Measurements from ENCODE around the gene PCDH9. TPM values are rescaled to one million over a fixed set of nuclear protein-coding genes. Genes with fewer than 3 reads are reported as not detected.

PCDH9 gene
- total and polyA plus RNA-seq, 2 of the 13 experiments (the other 11 are each of a cell fraction or from before 2014, with no cell fraction given): 0.09 TPM; not detected in 1

- Histone ChIP-seq H3K4me3 (replicated peaks in 1 of 3; ENCODE audit: insufficient read depth in 1 of 3, low read depth in 2 of 3, low read length in 3 of 3) (no peak overlapping the region), H3K27ac (ENCODE audit: extremely low read length, insufficient read depth, low read length) (no peak overlapping the region), H3K9ac (ENCODE audit: insufficient read depth, low read depth, low read length) (no peak overlapping the region), H2AFZ (ENCODE audit: low read length) (no peak overlapping the region), H3K79me2 (ENCODE audit: insufficient read depth, low read length) (no peaks in the 10 kb centered on the region), H3K36me3 (replicated peaks in 1 of 2; ENCODE audit: control insufficient read depth in 1 of 2, insufficient read depth in 2 of 2, low read length in 2 of 2) (no peaks in the 10 kb centered on the region), H3K9me3 (ENCODE audit: low read length) (no peaks in the 10 kb centered on the region), H4K20me1 (ENCODE audit: insufficient read depth, low read length) (no peaks in the 10 kb centered on the region), H3K4me1 (ENCODE audit: insufficient read depth, low read length) (no peaks in the 10 kb centered on the region), H3K27me3 (ENCODE audit: control insufficient read depth in 1 of 2, insufficient read depth in 2 of 2, low read length in 2 of 2) (no peaks in the 10 kb centered on the region), H3K4me2 (ENCODE audit: low read depth, low read length) (no peak overlapping the region)
- ATAC-seq: no peak
- FAIRE-seq: no peak
- ChIA-PET CTCF (ENCODE audit: low intra/inter-chr PET ratio, low total read pairs) (no interaction called here), POLR2A (no interaction called here)
- in situ Hi-C loops (cut with HindIII; ENCODE audit: extremely low pct_ligation_motif_present, low pct_unique_long_range_greater_than_20kb): no loop called here
- BruUV-seq (replicated peaks): no TSS peak
- intact Hi-C loops (cut with micrococcal nuclease; ENCODE audit: unreplicated experiment): no loop called here
- DNase-seq (ENCODE audit: low spot score): no peak
- TF ChIP-seq RCOR2 (CRISPR knock-in tag; IDR thresholded peaks at IDR 0.05) (no peak), RARG (CRISPR knock-in tag; IDR thresholded peaks at IDR 0.05; ENCODE audit: low read depth) (no peak)
Measured at GRCh38 chr13:67217880-67218279, 12.3 kb downstream of the PCDH9 start.

- no peak overlapping the region for H3K27ac ChIP-seq (ENCODE audit: extremely low read length, insufficient read depth, low read length)
- no peaks in the 10 kb centered on the region for H3K4me1 ChIP-seq (ENCODE audit: insufficient read depth, low read length)
- no peak overlapping the region for H3K4me3 ChIP-seq (replicated peaks in 1 of 3; ENCODE audit: insufficient read depth in 1 of 3, low read depth in 2 of 3, low read length in 3 of 3)
- no peak overlapping the region for H2AFZ ChIP-seq (ENCODE audit: low read length)
- TF ChIP-seq ZSCAN31 (CRISPR knock-in tag; IDR thresholded peaks at IDR 0.05; ENCODE audit: low read depth) (no peak), NFYC (CRISPR knock-in tag; IDR thresholded peaks at IDR 0.05) (no peak), ZNF160 (CRISPR knock-in tag; IDR thresholded peaks at IDR 0.05) (no peak), RCOR2 (CRISPR knock-in tag; IDR thresholded peaks at IDR 0.05) (no peak), ZMAT5 (CRISPR knock-in tag; IDR thresholded peaks at IDR 0.05; ENCODE audit: borderline replicate concordance, low read depth) (no peak)
- no peaks in the 10 kb centered on the region for H3K9me3 ChIP-seq (ENCODE audit: low read length)
- no TSS peak for BruUV-seq (replicated peaks)
- no peak for FAIRE-seq
- no peak for ATAC-seq
- H4K20me1 ChIP-seq (ENCODE audit: insufficient read depth, low read length): no peaks in the 10 kb centered on the region
- intact Hi-C loops (cut with micrococcal nuclease; ENCODE audit: unreplicated experiment): no loop called here
- DNase-seq (ENCODE audit: low spot score): no peak
- in situ Hi-C loops (cut with HindIII; ENCODE audit: extremely low pct_ligation_motif_present, low pct_unique_long_range_greater_than_20kb): no loop called here
- no peak overlapping the region for H3K9ac ChIP-seq (ENCODE audit: insufficient read depth, low read depth, low read length)
- POLR2A ChIA-PET: no interaction called here
- H3K36me3 ChIP-seq (replicated peaks in 1 of 2; ENCODE audit: control insufficient read depth in 1 of 2, insufficient read depth in 2 of 2, low read length in 2 of 2): no peaks in the 10 kb centered on the region
- CTCF ChIA-PET (ENCODE audit: low intra/inter-chr PET ratio, low total read pairs): no interaction called here
- WGBS (ENCODE audit: low lambda C conversion rate): 1% methylated on average over 4 of the region's 4 CpGs
- no peak overlapping the region for H3K4me2 ChIP-seq (ENCODE audit: low read depth, low read length)
- no peaks in the 10 kb centered on the region for H3K27me3 ChIP-seq (ENCODE audit: control insufficient read depth in 1 of 2, insufficient read depth in 2 of 2, low read length in 2 of 2)
- H3K79me2 ChIP-seq (ENCODE audit: insufficient read depth, low read length): no peaks in the 10 kb centered on the region
Measured at GRCh38 chr13:67216864-67217263, 13.3 kb downstream of the PCDH9 start.
